A549 (cell line): ENCODE results near the gene PTGR3. TPM values are rescaled to one million over a fixed set of nuclear protein-coding genes. Genes with fewer than 3 reads are reported as not detected.

Source experiments
- ATAC-seq, 2 experiments: fragments of 200-7000 bp in 1 of 2; fragments of >200 bp in 1 of 2; cut with Nextera tagmentation in 1 of 2; cut with Tn5 transposase in 1 of 2; 3 replicates each; pipeline versions ENCODE4 v1.8.0 to v1.9.1; 2018 to 2020; ENCODE audit warnings: mild to moderate bottlenecking in 1 of 2, moderate library complexity in 1 of 2
- CTCF ChIA-PET: fragments of 300-600 bp; sonication (Branson Sonifier 250); formaldehyde crosslinking; extraction: SDS; loops from one replicate; lab custom pipeline; 2021; ENCODE audit warnings: antibody characterized with exemption, inconsistent platforms; lab: Yijun Ruan, JAX
- POLR2A ChIA-PET: fragments of 350-600 bp; formaldehyde crosslinking; extraction: SDS; loops from one replicate; lab custom pipeline; 2021; ENCODE audit warnings: antibody characterized with exemption, inconsistent platforms; lab: Yijun Ruan, JAX
- DNase-seq, 2 experiments: peaks; one replicate each; pipeline versions ENCODE4 v3.0.0 to v3.0.0-alpha.2; 2011 to 2016; ENCODE audit warnings: low read depth in 1 of 2, low spot score in 1 of 2
- FAIRE-seq: peaks from 2 replicates; lab custom pipeline; 2011; peaks lifted over from hg19 to GRCh38; lab: Jason Lieb, UNC
- H3K27ac ChIP-seq, 2 experiments: fragments of >200 bp; sonication (Bioruptor Twin); formaldehyde crosslinking; 3 replicates each; pipeline ENCODE4 v1.5.1; 2016 to 2017
- H3K4me1 ChIP-seq: fragments of >200 bp; sonication (Bioruptor Twin); formaldehyde crosslinking; 3 replicates; pipeline ENCODE4 v1.6.1; 2016
- H3K4me2 ChIP-seq: fragments of >200 bp; sonication (Bioruptor Twin); formaldehyde crosslinking; 3 replicates; pipeline ENCODE4 v1.6.1; 2016
- H3K4me3 ChIP-seq: fragments of >200 bp; sonication (Bioruptor Twin); formaldehyde crosslinking; 3 replicates; pipeline ENCODE4 v1.5.1; 2016
- H3K9me3 ChIP-seq: fragments of >200 bp; sonication (Bioruptor Twin); formaldehyde crosslinking; 3 replicates; pipeline ENCODE4 v1.6.1; 2016
- CBX8 ChIP-seq: fragments of 200-600 bp; sonication (generic); IDR thresholded peaks from 2 replicates; pipeline ENCODE4 v1.6.1; 2016
- CEBPB ChIP-seq, 2 experiments: fragments of >200 bp in 1 of 2; sonication (Bioruptor Twin) in 1 of 2; formaldehyde crosslinking in 1 of 2; IDR thresholded peaks; 2 replicates each; pipeline ENCODE4 v1.6.1; 2012 to 2016
- CHD2 ChIP-seq: fragments of 150-350 bp; IDR thresholded peaks from 2 replicates; pipeline ENCODE4 v1.6.1; 2014; ENCODE audit warnings: low read length; ENCODE audit not compliant: partially characterized antibody
- EHF ChIP-seq: fragments of 250-450 bp; sonication (Bioruptor Pico); IDR thresholded peaks from 2 replicates; pipeline ENCODE4 v1.5.0; 2020; ENCODE audit warnings: mild to moderate bottlenecking
- EHMT2 ChIP-seq: fragments of 200-600 bp; sonication (generic); IDR thresholded peaks from 2 replicates; pipeline ENCODE4 v1.6.1; 2016; ENCODE audit warnings: antibody characterized with exemption, low read depth, mild to moderate bottlenecking, moderate library complexity
- ESRRA ChIP-seq: fragments of 150-350 bp; IDR thresholded peaks from 2 replicates; pipeline ENCODE4 v1.6.1; 2014; ENCODE audit warnings: mild to moderate bottlenecking, low read length, borderline replicate concordance
- FOSB ChIP-seq: fragments of 250-450 bp; sonication (Bioruptor Pico); IDR thresholded peaks from 2 replicates; pipeline ENCODE4 v1.5.0; 2020; ENCODE audit warnings: mild to moderate bottlenecking, moderate library complexity
- JUN ChIP-seq, 2 experiments: fragments of >200 bp; sonication (Bioruptor Twin); formaldehyde crosslinking; IDR thresholded peaks; 2 replicates in 1 of 2; 3 replicates in 1 of 2; pipeline ENCODE4 v1.6.1; 2016 to 2017
- JUNB ChIP-seq: fragments of >200 bp; sonication (Bioruptor Twin); formaldehyde crosslinking; IDR thresholded peaks from 2 replicates; pipeline ENCODE4 v1.6.1; 2016
- KDM5A ChIP-seq: fragments of 200-600 bp; sonication (generic); IDR thresholded peaks from 2 replicates; pipeline ENCODE4 v1.6.1; 2016; ENCODE audit warnings: antibody characterized with exemption, mild to moderate bottlenecking
- MAZ ChIP-seq: fragments of 150-350 bp; IDR thresholded peaks from 2 replicates; pipeline ENCODE4 v1.6.1; 2014; ENCODE audit warnings: antibody characterized with exemption, low read depth, low read length, borderline replicate concordance
- MYC ChIP-seq: IDR thresholded peaks from 2 replicates; pipeline ENCODE4 v1.6.1; 2012; ENCODE audit warnings: mild to moderate bottlenecking, inconsistent platforms, low read length, improper control_type of control experiment, borderline replicate concordance
- NFE2L2 ChIP-seq: fragments of 150-350 bp; conservative IDR thresholded peaks from 2 replicates; pipeline ENCODE4 v1.6.1; 2014; ENCODE audit warnings: low read length
- PHF8 ChIP-seq: fragments of 200-600 bp; sonication (generic); IDR thresholded peaks from 2 replicates; pipeline ENCODE4 v1.6.1; 2016; ENCODE audit warnings: low read depth, mild to moderate bottlenecking, antibody characterized with exemption, moderate library complexity, borderline replicate concordance
- POLR2AphosphoS2 ChIP-seq: conservative IDR thresholded peaks from 2 replicates; pipeline ENCODE4 v1.6.1; 2012; ENCODE audit warnings: low read length, improper control_type of control experiment, inconsistent platforms
- SMC3 ChIP-seq: fragments of >200 bp; sonication (Bioruptor Twin); formaldehyde crosslinking; IDR thresholded peaks from 3 replicates; pipeline ENCODE4 v1.6.1; 2018; ENCODE audit warnings: inconsistent platforms
- SREBF2 ChIP-seq: fragments of 450-650 bp; IDR thresholded peaks from 2 replicates; pipeline ENCODE4 v1.6.1; 2014; ENCODE audit warnings: mild to moderate bottlenecking, moderate library complexity
- ZC3H11A ChIP-seq: fragments of 450-650 bp; IDR thresholded peaks from 2 replicates; pipeline ENCODE4 v1.6.1; 2014; ENCODE audit warnings: antibody characterized with exemption, mild to moderate bottlenecking
- WGBS: methylation state at CpG from one replicate; pipeline ENCODE4 v1.1.6; 2017; ENCODE audit errors: missing lambda C conversion rate; 5-methylcytosine and 5-hydroxymethylcytosine counted together
- polyA plus RNA-seq, 4 experiments: library from polyadenylated mRNA; depleted of rRNA in 3 of 4; stranded (reverse); fragments of >200 nt; fragmentation: RNase III in 1 of 4; extraction: RNeasy Plus Mini Kit Qiagen cat#74134 plus additional on column Dnase treatment in 1 of 4; gene quantifications; 2 replicates in 3 of 4; 3 replicates in 1 of 4; pipeline ENCODE4 v1.2.3, GENCODE V29; 2011 to 2017
- TF ChIP-seq, protein P1 (sequence below): fragments of 450-650 bp; IDR thresholded peaks from 2 replicates; pipeline ENCODE4 v1.6.1; 2014; ENCODE audit warnings: antibody characterized with exemption
- TF ChIP-seq, protein P2 (sequence below): fragments of 250-450 bp; sonication (Bioruptor Pico); IDR thresholded peaks from 2 replicates; pipeline ENCODE4 v1.5.0; 2021; ENCODE audit warnings: mild to moderate bottlenecking, moderate library complexity, borderline replicate concordance
- TF ChIP-seq, protein P3 (sequence below): fragments of 150-350 bp; IDR thresholded peaks from 2 replicates; pipeline ENCODE4 v1.6.1; 2014; ENCODE audit warnings: low read depth, mild to moderate bottlenecking, low read length

The PTGR3 gene
- polyA plus RNA-seq, 2 of the 4 experiments (the other 2 are of a cell fraction): 7.2 to 18.5 TPM

DNA sequence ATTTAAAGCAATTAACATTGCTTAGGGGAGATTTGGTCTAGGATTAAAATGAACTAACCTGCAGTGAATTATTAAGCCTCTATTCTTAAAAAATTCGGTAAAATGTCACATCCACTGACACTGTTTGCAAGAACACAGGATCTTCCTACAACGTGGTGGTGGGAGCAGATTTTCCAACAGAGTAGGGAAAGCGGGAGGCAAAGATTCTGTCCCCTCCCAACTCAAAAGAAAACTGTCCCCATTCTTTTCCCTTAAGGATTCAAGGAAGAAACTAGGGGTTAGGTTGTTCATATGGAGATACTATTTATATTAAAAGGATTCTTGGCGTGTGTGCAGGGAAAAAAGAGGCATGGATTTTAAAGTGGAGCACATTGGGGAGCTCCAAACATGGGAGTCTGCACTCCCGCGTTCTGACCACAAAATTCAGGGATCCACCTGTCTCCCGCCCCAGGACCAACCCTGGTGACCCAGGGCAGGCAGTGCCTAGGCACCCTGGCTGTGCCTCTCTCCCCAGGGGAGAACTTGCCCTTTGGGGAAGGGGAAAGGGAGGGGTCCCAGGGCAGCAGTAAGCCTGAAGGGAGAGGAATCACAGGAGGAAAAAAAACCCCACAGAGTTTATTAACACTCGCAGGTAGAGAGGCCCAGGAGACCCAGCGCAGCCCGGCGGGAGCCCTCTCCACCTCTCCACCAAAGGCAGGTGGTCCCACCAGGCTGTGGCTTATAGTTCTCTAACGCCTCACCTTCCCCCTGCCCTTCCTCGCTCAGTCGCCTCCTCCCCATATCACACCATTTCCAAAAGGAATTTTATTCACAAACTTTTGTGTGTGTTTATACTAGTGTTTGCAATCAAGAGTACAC, 2.3 kb downstream of the PTGR3 start (continued):
- TF ChIP-seq, protein P1, sequence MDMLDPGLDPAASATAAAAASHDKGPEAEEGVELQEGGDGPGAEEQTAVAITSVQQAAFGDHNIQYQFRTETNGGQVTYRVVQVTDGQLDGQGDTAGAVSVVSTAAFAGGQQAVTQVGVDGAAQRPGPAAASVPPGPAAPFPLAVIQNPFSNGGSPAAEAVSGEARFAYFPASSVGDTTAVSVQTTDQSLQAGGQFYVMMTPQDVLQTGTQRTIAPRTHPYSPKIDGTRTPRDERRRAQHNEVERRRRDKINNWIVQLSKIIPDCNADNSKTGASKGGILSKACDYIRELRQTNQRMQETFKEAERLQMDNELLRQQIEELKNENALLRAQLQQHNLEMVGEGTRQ: no peak
- TF ChIP-seq SMC3 (no peak), SREBF2 (no peak)
- TF ChIP-seq, all 56 proteins: peak for 0

DNA sequence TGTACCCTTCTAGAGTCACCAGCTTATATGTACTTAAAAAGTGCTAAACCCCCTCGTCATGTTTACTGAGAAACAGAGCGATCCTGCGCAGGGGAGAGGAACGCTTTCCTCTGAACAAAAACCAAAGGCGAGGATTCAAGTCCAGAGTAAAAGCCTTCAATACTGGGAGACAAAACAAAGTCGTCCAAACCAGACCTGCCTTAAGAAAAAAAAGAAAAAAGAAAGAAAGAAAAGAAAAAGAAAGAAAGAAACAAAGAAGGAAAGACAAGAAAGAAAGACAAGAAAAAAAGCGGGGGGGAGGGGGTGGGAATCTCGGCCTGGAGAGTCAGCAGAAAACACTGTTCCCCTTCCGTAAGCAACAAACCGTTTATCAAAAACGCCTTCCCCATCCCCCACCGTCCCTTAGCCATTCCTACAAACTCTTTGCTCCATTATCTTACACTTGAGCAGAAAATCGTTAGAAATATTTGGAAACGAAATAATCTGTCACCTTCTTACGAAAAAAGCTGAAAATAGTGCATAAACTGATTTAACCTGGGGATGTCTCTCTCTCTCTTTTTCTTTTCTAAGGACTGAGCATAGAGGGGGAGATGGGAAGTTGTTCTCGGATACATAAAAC, 3.3 kb downstream of the PTGR3 start:
- ChIA-PET CTCF (no interaction called here), POLR2A (no interaction called here)
- Histone ChIP-seq H3K27ac (no peak overlapping the region), H3K4me3 (no peak overlapping the region), H3K9me3 (no peaks in the 10 kb centered on the region), H3K4me2 (no peak overlapping the region), H3K4me1 (peaks cover 19% of the 10 kb centered on the region)
- ATAC-seq (no peak), DNase-seq (no peak), FAIRE-seq (no peak)
- 87% methylated on average over 15 of the region's 16 CpGs for WGBS
- no peak for TF ChIP-seq NFE2L2
- TF ChIP-seq EHF (CRISPR knock-in tag): no peak
- no peak for TF ChIP-seq MAZ

DNA sequence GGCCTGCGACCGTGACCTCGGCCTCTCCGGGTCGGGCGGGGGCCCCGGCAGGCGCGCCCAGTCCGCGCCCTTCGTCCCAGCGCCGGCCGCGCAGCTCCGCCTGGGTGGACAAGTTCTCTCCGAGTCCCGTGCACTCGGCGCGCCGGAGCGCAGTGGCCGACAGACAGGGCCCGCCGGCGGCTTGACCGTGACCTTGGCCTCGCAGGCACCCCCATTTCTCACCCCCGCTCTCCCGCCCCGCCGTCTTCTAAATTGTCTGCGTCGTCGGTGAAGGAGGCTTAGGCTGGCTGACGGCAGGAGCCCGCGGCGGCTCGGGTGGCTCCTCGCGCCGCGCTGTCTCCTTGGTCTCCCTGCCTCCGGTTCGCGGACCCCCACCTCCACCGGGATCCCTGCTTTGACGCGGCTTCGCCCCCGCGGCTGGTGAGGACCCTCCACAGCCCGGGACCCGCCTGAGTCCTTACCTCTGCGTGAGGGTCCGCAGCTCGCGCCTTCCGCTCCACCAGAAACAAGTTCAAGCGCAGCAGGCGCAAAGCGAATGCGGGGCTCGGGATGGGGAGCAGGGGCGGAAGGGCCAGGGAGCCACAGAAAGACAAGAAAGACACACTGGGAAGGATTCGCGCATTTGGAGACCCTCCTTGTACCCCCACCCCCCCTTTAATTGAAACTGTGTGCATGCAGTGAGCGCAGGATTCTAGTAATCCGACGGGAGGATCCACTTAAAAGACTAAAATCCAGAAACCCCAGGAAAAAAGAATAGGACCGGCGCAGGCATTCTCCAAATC, 4.0 kb downstream of the PTGR3 start:
- Histone ChIP-seq H3K4me2 (no peak overlapping the region), H3K4me3 (no peak overlapping the region), H3K27ac (no peak overlapping the region), H3K9me3 (no peaks in the 10 kb centered on the region), H3K4me1 (peaks cover 14% of the 10 kb centered on the region)
- WGBS: 97% methylated on average over 55 of the region's 75 CpGs
- TF ChIP-seq FOSB (CRISPR knock-in tag) (no peak), SMC3 (no peak), POLR2AphosphoS2 (no peak), CEBPB (IDR thresholded peaks at IDR 0.05) (no peak), EHF (CRISPR knock-in tag) (no peak), JUNB (no peak), CHD2 (no peak), ESRRA (no peak), MYC (no peak), JUN (IDR thresholded peaks at IDR 0.05) (no peak), ZC3H11A (no peak), CBX8 (no peak), KDM5A (no peak), EHMT2 (no peak), PHF8 (no peak)
- TF ChIP-seq, protein P2, sequence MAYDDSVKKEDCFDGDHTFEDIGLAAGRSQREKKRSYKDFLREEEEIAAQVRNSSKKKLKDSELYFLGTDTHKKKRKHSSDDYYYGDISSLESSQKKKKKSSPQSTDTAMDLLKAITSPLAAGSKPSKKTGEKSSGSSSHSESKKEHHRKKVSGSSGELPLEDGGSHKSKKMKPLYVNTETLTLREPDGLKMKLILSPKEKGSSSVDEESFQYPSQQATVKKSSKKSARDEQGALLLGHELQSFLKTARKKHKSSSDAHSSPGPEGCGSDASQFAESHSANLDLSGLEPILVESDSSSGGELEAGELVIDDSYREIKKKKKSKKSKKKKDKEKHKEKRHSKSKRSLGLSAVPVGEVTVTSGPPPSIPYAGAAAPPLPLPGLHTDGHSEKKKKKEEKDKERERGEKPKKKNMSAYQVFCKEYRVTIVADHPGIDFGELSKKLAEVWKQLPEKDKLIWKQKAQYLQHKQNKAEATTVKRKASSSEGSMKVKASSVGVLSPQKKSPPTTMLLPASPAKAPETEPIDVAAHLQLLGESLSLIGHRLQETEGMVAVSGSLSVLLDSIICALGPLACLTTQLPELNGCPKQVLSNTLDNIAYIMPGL: no peak
- TF ChIP-seq, protein P3, sequence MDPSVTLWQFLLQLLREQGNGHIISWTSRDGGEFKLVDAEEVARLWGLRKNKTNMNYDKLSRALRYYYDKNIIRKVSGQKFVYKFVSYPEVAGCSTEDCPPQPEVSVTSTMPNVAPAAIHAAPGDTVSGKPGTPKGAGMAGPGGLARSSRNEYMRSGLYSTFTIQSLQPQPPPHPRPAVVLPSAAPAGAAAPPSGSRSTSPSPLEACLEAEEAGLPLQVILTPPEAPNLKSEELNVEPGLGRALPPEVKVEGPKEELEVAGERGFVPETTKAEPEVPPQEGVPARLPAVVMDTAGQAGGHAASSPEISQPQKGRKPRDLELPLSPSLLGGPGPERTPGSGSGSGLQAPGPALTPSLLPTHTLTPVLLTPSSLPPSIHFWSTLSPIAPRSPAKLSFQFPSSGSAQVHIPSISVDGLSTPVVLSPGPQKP: no peak
- TF ChIP-seq, protein P1: no peak
- no peak for DNase-seq
- POLR2A ChIA-PET: no interaction called here
- CTCF ChIA-PET: no interaction called here
- ATAC-seq: no peak
- no peak for FAIRE-seq
